GM23248 (cell line): Measurements from ENCODE around the gene NCKAP5L.

Experiments
- EZH2 ChIP-seq: fragments of 200-600 bp; sonication (generic); IDR thresholded peaks from 2 replicates; pipeline ENCODE4 v1.6.1; 2018; ENCODE audit warnings: antibody characterized with exemption, mild to moderate bottlenecking; ENCODE audit not compliant: insufficient read depth, poor library complexity, severe bottlenecking
- EZH2phosphoT487 ChIP-seq: fragments of 200-600 bp; sonication (generic); IDR thresholded peaks from 2 replicates; pipeline ENCODE4 v1.6.1; 2018; ENCODE audit warnings: antibody characterized with exemption, moderate library complexity, mild to moderate bottlenecking, low read depth; ENCODE audit not compliant: insufficient read depth

DNA sequence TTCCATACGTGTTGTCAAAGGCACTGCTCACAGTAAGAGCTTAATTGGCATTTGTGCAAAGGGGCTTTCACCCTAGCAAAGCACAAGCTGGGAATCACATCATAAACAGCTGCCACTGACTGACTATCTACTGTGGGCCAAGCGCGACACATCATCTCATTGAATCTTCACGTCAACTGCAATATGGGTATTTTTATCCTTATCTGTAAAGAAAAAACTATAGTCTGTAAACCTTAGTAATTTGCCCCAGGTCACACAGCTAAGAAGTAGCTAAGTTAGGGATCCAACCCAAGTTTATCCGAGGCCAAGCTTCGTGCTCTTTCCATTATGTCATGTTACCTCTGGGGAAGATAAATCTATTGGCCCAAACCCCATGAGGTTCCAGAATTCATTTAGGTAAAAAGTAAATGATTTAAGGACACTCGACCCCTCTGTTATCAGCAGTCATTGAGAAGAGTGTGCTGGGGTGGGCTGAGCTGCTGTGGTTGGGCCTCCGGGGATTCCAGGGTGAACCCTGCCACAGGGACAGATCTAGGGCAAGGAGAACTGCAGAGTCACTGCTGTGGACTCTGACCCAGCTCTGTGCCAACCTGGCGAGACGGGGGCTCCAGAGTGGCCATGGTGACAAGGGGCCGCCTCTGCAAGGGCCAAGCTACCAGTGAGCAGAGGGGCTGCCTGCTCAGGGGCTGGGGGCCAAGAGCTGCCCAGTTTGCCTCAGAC is 27.6 kb downstream of the NCKAP5L start:
- TF ChIP-seq EZH2 = no peak
- no peak for TF ChIP-seq EZH2phosphoT487
